ENCODE measurements around the gene DCUN1D1. TPM values are rescaled to one million over a fixed set of nuclear protein-coding genes. Genes with fewer than 3 reads are reported as not detected.

The DCUN1D1 gene
- total RNA-seq, 1 experiment from 2014 or later, result 99.3 TPM

DNA sequence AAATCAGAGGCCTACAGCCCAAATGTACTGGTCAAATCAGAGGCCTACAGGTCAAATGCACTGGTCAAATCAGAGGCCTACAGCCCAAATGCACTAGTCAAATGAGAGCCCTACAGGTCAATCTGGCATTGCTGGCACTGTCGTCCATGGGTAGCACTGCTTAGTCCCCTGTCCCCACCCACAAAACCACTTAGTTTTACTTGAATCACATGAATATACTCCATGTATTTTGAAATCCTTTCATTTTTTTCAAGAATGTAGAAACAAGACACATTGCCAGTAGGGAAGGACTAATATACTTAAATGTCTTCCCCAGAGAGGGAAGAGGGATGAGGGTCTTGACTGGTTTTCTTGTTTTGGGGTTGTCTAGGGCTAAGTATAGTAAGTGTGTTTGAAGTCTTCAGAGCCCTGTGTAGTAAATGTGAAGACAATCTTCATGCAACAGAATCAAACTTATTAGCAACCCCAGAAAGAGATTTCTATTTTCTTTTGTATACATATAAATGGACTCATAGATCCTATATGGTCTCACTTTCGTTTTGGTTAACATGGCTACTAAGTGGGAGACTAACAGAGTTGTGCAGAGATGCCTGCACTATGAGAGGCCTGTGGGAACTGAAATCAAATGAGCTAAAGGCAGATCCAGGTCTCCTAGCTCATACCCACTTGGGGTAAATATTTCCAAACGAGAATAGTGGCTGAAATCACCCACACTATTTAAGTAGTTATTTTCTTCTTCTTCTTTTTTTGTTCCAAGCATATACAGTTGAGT lies 38.3 kb upstream of the DCUN1D1 start:
- TF ChIP-seq, protein P1, sequence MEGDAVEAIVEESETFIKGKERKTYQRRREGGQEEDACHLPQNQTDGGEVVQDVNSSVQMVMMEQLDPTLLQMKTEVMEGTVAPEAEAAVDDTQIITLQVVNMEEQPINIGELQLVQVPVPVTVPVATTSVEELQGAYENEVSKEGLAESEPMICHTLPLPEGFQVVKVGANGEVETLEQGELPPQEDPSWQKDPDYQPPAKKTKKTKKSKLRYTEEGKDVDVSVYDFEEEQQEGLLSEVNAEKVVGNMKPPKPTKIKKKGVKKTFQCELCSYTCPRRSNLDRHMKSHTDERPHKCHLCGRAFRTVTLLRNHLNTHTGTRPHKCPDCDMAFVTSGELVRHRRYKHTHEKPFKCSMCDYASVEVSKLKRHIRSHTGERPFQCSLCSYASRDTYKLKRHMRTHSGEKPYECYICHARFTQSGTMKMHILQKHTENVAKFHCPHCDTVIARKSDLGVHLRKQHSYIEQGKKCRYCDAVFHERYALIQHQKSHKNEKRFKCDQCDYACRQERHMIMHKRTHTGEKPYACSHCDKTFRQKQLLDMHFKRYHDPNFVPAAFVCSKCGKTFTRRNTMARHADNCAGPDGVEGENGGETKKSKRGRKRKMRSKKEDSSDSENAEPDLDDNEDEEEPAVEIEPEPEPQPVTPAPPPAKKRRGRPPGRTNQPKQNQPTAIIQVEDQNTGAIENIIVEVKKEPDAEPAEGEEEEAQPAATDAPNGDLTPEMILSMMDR (IDR thresholded peaks at IDR 0.05; ENCODE audit: unreplicated experiment), result no peak
- H3K9me3 Mint-ChIP-seq (ENCODE audit: low read depth, unreplicated experiment), result no peaks in the 10 kb centered on the region
- DNase-seq, result no peak
- H3K36me3 Mint-ChIP-seq (ENCODE audit: insufficient read depth, unreplicated experiment), result peaks cover 24% of the 10 kb centered on the region
- BruUV-seq (replicated peaks), result no TSS peak
- H3K4me3 Mint-ChIP-seq (ENCODE audit: low read depth, unreplicated experiment), result no peak overlapping the region
- CTCF ChIA-PET, result no interaction called here
- intact Hi-C loops (cut with micrococcal nuclease; ENCODE audit: unreplicated experiment), result no loop called here
- no peaks in the 10 kb centered on the region for H3K27me3 Mint-ChIP-seq (ENCODE audit: unreplicated experiment)
- no peaks in the 10 kb centered on the region for H3K4me1 Mint-ChIP-seq (ENCODE audit: low read depth, unreplicated experiment)
- no peak overlapping the region for H3K27ac Mint-ChIP-seq (ENCODE audit: unreplicated experiment)

DNA sequence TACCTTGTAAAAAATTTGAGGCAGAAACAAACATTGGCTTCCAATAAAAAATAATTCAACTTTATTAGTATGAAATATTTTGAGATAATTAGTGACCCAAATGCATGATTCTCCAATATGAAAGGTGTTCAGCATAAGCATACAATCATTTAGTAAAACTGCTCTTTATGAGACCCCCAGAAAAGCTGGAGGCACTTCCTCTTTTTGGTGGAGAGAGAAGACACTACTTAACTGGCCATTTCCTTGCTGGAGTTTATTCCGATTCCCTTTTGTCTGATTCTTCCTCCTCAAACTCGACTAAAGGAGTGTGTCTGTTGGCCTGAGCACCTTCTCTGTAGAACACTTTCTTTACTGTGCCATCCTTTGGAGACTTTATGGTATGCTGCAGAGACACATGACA lies 34.8 kb upstream of the DCUN1D1 start:
- H3K27ac Mint-ChIP-seq (ENCODE audit: unreplicated experiment), result no peak overlapping the region
- intact Hi-C loops (cut with micrococcal nuclease; ENCODE audit: unreplicated experiment), result no loop called here
- no peaks in the 10 kb centered on the region for H3K27me3 Mint-ChIP-seq (ENCODE audit: unreplicated experiment)
- H3K4me1 Mint-ChIP-seq (ENCODE audit: low read depth, unreplicated experiment), result no peaks in the 10 kb centered on the region
- BruUV-seq (replicated peaks), result no TSS peak
- H3K9me3 Mint-ChIP-seq (ENCODE audit: low read depth, unreplicated experiment), result no peaks in the 10 kb centered on the region
- peaks cover 19% of the 10 kb centered on the region for H3K36me3 Mint-ChIP-seq (ENCODE audit: insufficient read depth, unreplicated experiment)
- CTCF ChIA-PET, result no interaction called here
- H3K4me3 Mint-ChIP-seq (ENCODE audit: low read depth, unreplicated experiment), result no peak overlapping the region
- TF ChIP-seq, protein P1 (IDR thresholded peaks at IDR 0.05; ENCODE audit: unreplicated experiment), result no peak
- no peak for DNase-seq

DNA sequence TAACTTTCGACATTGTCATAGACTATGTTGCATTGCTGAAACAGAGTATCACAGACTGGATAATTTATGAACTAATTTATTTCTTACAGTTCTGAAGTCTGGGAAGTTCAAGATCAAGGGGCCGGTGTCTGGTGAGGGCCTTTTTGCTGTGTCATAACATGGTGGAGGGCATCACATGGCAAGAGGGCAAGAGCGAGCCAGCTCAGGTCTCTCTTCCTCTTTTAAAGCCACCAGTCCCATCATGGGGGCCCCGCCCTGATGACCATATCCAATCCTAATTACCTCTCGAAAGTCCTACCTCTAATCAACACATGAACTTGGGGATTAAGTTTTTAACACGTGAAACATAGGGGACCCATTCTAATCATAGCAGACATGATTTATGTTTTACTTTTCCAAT lies 33.5 kb upstream of the DCUN1D1 start:
- DNase-seq, result no peak
- CTCF ChIA-PET, result no interaction called here
- intact Hi-C loops (cut with micrococcal nuclease; ENCODE audit: unreplicated experiment), result no loop called here
- Mint-ChIP-seq H3K4me1 (ENCODE audit: low read depth, unreplicated experiment) (no peaks in the 10 kb centered on the region), H3K9me3 (ENCODE audit: low read depth, unreplicated experiment) (no peaks in the 10 kb centered on the region), H3K4me3 (ENCODE audit: low read depth, unreplicated experiment) (no peak overlapping the region), H3K27ac (ENCODE audit: unreplicated experiment) (no peak overlapping the region), H3K27me3 (ENCODE audit: unreplicated experiment) (no peaks in the 10 kb centered on the region), H3K36me3 (ENCODE audit: insufficient read depth, unreplicated experiment) (peaks cover 19% of the 10 kb centered on the region)
- BruUV-seq (replicated peaks), result no TSS peak
- TF ChIP-seq, protein P1 (IDR thresholded peaks at IDR 0.05; ENCODE audit: unreplicated experiment), result no peak

DNA sequence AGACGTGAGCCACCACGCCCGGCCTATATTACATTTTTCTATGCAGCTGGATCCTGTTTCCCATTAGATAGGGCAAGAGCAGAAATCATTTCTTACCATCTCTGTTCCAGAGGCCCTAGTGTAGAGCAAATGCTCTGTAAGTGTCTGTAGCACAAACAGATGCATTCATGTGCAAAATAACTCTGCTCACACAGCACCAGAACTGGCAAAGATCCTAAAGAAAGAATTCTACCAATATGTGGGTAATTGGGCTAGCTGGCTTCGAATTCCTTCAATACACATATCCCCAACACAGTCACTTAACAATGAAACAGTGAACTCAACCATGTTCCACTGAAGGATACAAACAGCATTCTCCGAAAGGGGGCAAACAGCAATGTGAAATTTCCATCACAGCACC lies 32.7 kb upstream of the DCUN1D1 start:
- no peak for DNase-seq
- H3K36me3 Mint-ChIP-seq (ENCODE audit: insufficient read depth, unreplicated experiment), result peaks cover 14% of the 10 kb centered on the region
- intact Hi-C loops (cut with micrococcal nuclease; ENCODE audit: unreplicated experiment), result no loop called here
- no peak overlapping the region for H3K4me3 Mint-ChIP-seq (ENCODE audit: low read depth, unreplicated experiment)
- H3K4me1 Mint-ChIP-seq (ENCODE audit: low read depth, unreplicated experiment), result no peaks in the 10 kb centered on the region
- no TSS peak for BruUV-seq (replicated peaks)
- H3K27ac Mint-ChIP-seq (ENCODE audit: unreplicated experiment), result no peak overlapping the region
- no peaks in the 10 kb centered on the region for H3K9me3 Mint-ChIP-seq (ENCODE audit: low read depth, unreplicated experiment)
- CTCF ChIA-PET, result no interaction called here
- no peaks in the 10 kb centered on the region for H3K27me3 Mint-ChIP-seq (ENCODE audit: unreplicated experiment)
- TF ChIP-seq, protein P1 (IDR thresholded peaks at IDR 0.05; ENCODE audit: unreplicated experiment), result no peak
